CD4-positive, alpha-beta T cell (primary cell): ENCODE data around the gene LEPROT. TPM values are rescaled to one million over a fixed set of nuclear protein-coding genes. Genes with fewer than 3 reads are reported as not detected.

Experiments used
- ATAC-seq: fragments of 200-7000 bp; cut with Tn5 transposase; one replicate; pipeline ENCODE4 v1.10.0; 2022; ENCODE audit warnings: mild to moderate bottlenecking; ENCODE audit not compliant: poor library complexity
- CTCF ChIA-PET: fragments of 350-600 bp; sonication (Branson Sonifier 250); formaldehyde crosslinking; loops from one replicate; lab custom pipeline; 2021; ENCODE audit warnings: antibody characterized with exemption, inconsistent platforms; lab: Charles Lee
- POLR2A ChIA-PET: fragments of 350-600 bp; sonication (Branson Sonifier 250); formaldehyde crosslinking; loops from one replicate; lab custom pipeline; 2021; ENCODE audit warnings: antibody characterized with exemption, inconsistent platforms; lab: Charles Lee
- DNase-seq, 14 experiments: peaks; one replicate each; pipeline ENCODE4 v3.0.0-alpha.2; 2013 to 2020; ENCODE audit warnings: mixed read lengths in 2 of 14
- H3K27ac ChIP-seq, 2 donors: one replicate each; pipeline versions ENCODE4 v1.5.1 to v1.7.0; 2013; ENCODE audit warnings: low read length in 2 of 2, low read depth in 1 of 2, mild to moderate bottlenecking in 1 of 2
- H3K27me3 ChIP-seq, 2 experiments: 1 replicate in 1 of 2; 2 replicates in 1 of 2; pipeline versions ENCODE4 v1.6.1 to v1.7.0; 2013; ENCODE audit warnings: low read length in 2 of 2, control low read depth in 1 of 2, mild to moderate bottlenecking in 1 of 2, moderate library complexity in 1 of 2; ENCODE audit not compliant: insufficient read depth in 2 of 2, control insufficient read depth in 1 of 2
- H3K36me3 ChIP-seq: one replicate; pipeline ENCODE4 v1.6.1; 2013; ENCODE audit warnings: low read length, control low read depth; ENCODE audit not compliant: insufficient read depth
- H3K4me1 ChIP-seq: one replicate; pipeline ENCODE4 v1.6.1; 2013; ENCODE audit warnings: low read length, control low read depth; ENCODE audit not compliant: insufficient read depth
- H3K4me3 ChIP-seq: one replicate; pipeline ENCODE4 v1.5.1; 2013; ENCODE audit warnings: mild to moderate bottlenecking, low read length, moderate library complexity
- H3K9me3 ChIP-seq, 2 experiments: 1 replicate in 1 of 2; 2 replicates in 1 of 2; pipeline versions ENCODE4 v1.6.1 to v1.7.0; 2013; ENCODE audit warnings: low read length in 2 of 2, mild to moderate bottlenecking in 2 of 2, control low read depth in 1 of 2, moderate library complexity in 1 of 2; ENCODE audit not compliant: control insufficient read depth in 1 of 2, insufficient read depth in 1 of 2
- H3K27ac Mint-ChIP-seq: one replicate; pipeline ENCODE4 v1.8.0; 2020; ENCODE audit warnings: mixed read lengths
- H3K27me3 Mint-ChIP-seq: one replicate; pipeline ENCODE4 v1.8.0; 2021; ENCODE audit warnings: mixed read lengths
- H3K36me3 Mint-ChIP-seq: one replicate; pipeline ENCODE4 v1.8.0; 2021; ENCODE audit warnings: low read depth, mixed read lengths
- H3K4me1 Mint-ChIP-seq: one replicate; pipeline ENCODE4 v1.8.0; 2021; ENCODE audit warnings: low read depth, mixed read lengths
- H3K4me3 Mint-ChIP-seq: one replicate; pipeline ENCODE4 v1.8.0; 2020; ENCODE audit warnings: mild to moderate bottlenecking, mixed read lengths
- H3K9me3 Mint-ChIP-seq: one replicate; pipeline ENCODE4 v1.8.0; 2020; ENCODE audit warnings: mixed read lengths
- CTCF ChIP-seq: fragments of 200-600 bp; IDR thresholded peaks from one replicate; pipeline ENCODE4 v1.8.0; 2022; ENCODE audit warnings: antibody characterized with exemption, mild to moderate bottlenecking
- intact Hi-C, 2 experiments: fragments of 100-400 bp; cut with DNase I in 1 of 2; cut with micrococcal nuclease in 1 of 2; formaldehyde crosslinking; loops; one replicate each; pipeline versions ENCODE4 v1.15.1 to v1.9.0; 2023 to 2025; cut with DNase I, micrococcal nuclease
- total RNA-seq, 174 experiments: library from RNA in 2 of 174; stranded (reverse) in 2 of 174; gene quantifications; one replicate each; pipeline ENCODE4 v1.2.3 and lab custom pipeline; 2021 to 2026

Gene LEPROT
- total RNA-seq, 2 experiments from 2014 or later = 20.2 to 23.9 TPM

GRCh38 chr1:65440915-65441314 is 20.4 kb downstream of the LEPROT start:
- CTCF ChIA-PET = interaction anchor here (0.6 to 1.2 kb wide), 3 partner anchors 10 to 111 kb away, joined by 3 to 5 read pairs (median 3); no protein-coding TSS in a partner anchor
- H3K4me3 ChIP-seq = no peak overlapping the region
- no peaks in the 10 kb centered on the region for H3K27me3 ChIP-seq
- H3K27me3 Mint-ChIP-seq = no peaks in the 10 kb centered on the region
- intact Hi-C loops = no loop called here
- peaks cover 4% of the 10 kb centered on the region for H3K36me3 Mint-ChIP-seq
- no peak overlapping the region for H3K27ac ChIP-seq
- no peaks in the 10 kb centered on the region for H3K4me1 Mint-ChIP-seq
- H3K9me3 Mint-ChIP-seq = no peaks in the 10 kb centered on the region
- no peaks in the 10 kb centered on the region for H3K9me3 ChIP-seq
- DNase-seq (no peak), ATAC-seq (no peak)
- TF ChIP-seq CTCF = no peak
- POLR2A ChIA-PET = interaction anchor here (1.5 kb wide), 1 partner anchor 21 kb away, joined by 4 read pairs; the partner anchor contains the start of genes LEPR and LEPROT
- H3K4me3 Mint-ChIP-seq = no peak overlapping the region
- no peaks in the 10 kb centered on the region for H3K36me3 ChIP-seq
- no peaks in the 10 kb centered on the region for H3K4me1 ChIP-seq
- no peak overlapping the region for H3K27ac Mint-ChIP-seq

GRCh38 chr1:65441464-65441863 is 21.0 kb downstream of the LEPROT start:
- DNase-seq (no peak), ATAC-seq (no peak)
- Histone ChIP-seq H3K9me3 (no peaks in the 10 kb centered on the region), H3K4me3 (no peak overlapping the region), H3K4me1 (no peaks in the 10 kb centered on the region), H3K36me3 (no peaks in the 10 kb centered on the region), H3K27me3 (no peaks in the 10 kb centered on the region), H3K27ac (no peak overlapping the region)
- H3K9me3 Mint-ChIP-seq = no peaks in the 10 kb centered on the region
- no peak overlapping the region for H3K4me3 Mint-ChIP-seq
- no peak overlapping the region for H3K27ac Mint-ChIP-seq
- no peaks in the 10 kb centered on the region for H3K4me1 Mint-ChIP-seq
- intact Hi-C loops = no loop called here
- CTCF ChIA-PET = interaction anchor here (0.6 to 1.2 kb wide), 3 partner anchors 10 to 112 kb away, joined by 3 to 5 read pairs (median 3); no protein-coding TSS in a partner anchor
- POLR2A ChIA-PET = interaction anchor here (1.5 kb wide), 1 partner anchor 21 kb away, joined by 4 read pairs; the partner anchor contains the start of genes LEPR and LEPROT
- no peaks in the 10 kb centered on the region for H3K27me3 Mint-ChIP-seq
- no peak for TF ChIP-seq CTCF
- H3K36me3 Mint-ChIP-seq = no peaks in the 10 kb centered on the region

GRCh38 chr1:65442442-65442841 is 22.0 kb downstream of the LEPROT start:
- H3K9me3 ChIP-seq = no peaks in the 10 kb centered on the region
- H3K27ac ChIP-seq = no peak overlapping the region
- intact Hi-C loops = no loop called here
- H3K36me3 ChIP-seq = no peaks in the 10 kb centered on the region
- DNase-seq (no peak), ATAC-seq (no peak)
- H3K27ac Mint-ChIP-seq = no peak overlapping the region
- no peak overlapping the region for H3K4me3 ChIP-seq
- no peaks in the 10 kb centered on the region for H3K27me3 Mint-ChIP-seq
- CTCF ChIA-PET = no interaction called here
- H3K4me1 ChIP-seq = no peaks in the 10 kb centered on the region
- no peaks in the 10 kb centered on the region for H3K9me3 Mint-ChIP-seq
- no peaks in the 10 kb centered on the region for H3K27me3 ChIP-seq
- no peak for TF ChIP-seq CTCF
- no peaks in the 10 kb centered on the region for H3K36me3 Mint-ChIP-seq
- no peaks in the 10 kb centered on the region for H3K4me1 Mint-ChIP-seq
- POLR2A ChIA-PET = no interaction called here
- H3K4me3 Mint-ChIP-seq = no peak overlapping the region
